Cardiac muscle cell (in vitro differentiated cells and primary cell): Measurements from ENCODE around the gene NUP133. TPM values are rescaled to one million over a fixed set of nuclear protein-coding genes. Genes with fewer than 3 reads are reported as not detected.
"Not testable (repeated sequence)": the region's sequence is repeated elsewhere in the genome, so short reads cannot be mapped to it uniquely, and the experiment has no call there.

Experiments
- DNase-seq, 2 donors: peaks; one replicate each; pipeline versions ENCODE4 v3.0.0 to v3.0.0-alpha.2; 2010 to 2017; ENCODE audit warnings: low read depth in 1 of 2, low spot score in 1 of 2
- H3K27ac ChIP-seq: fragments of 200-600 bp; sonication (generic); 2 replicates; pipeline ENCODE4 v1.5.1; 2016
- H3K27me3 ChIP-seq: fragments of 200-600 bp; sonication (generic); 2 replicates; pipeline ENCODE4 v1.6.0; 2016; ENCODE audit warnings: control low read depth
- H3K36me3 ChIP-seq: fragments of 200-600 bp; sonication (generic); 2 replicates; pipeline ENCODE4 v1.5.1; 2016; ENCODE audit warnings: control low read depth
- H3K4me1 ChIP-seq: fragments of 200-600 bp; sonication (generic); 2 replicates; pipeline ENCODE4 v1.8.1; 2017; ENCODE audit warnings: low read depth, mild to moderate bottlenecking, mixed run types
- H3K4me3 ChIP-seq: fragments of 200-600 bp; sonication (generic); 2 replicates; pipeline ENCODE4 v1.5.1; 2016; ENCODE audit warnings: mild to moderate bottlenecking
- H3K9me3 ChIP-seq: fragments of 200-600 bp; sonication (generic); 2 replicates; pipeline ENCODE4 v1.5.1; 2017; ENCODE audit warnings: low read depth, mild to moderate bottlenecking, control low read depth
- polyA plus RNA-seq: library from polyadenylated mRNA; unstranded; fragments of >200 nt; fragmentation: Nextera tagmentation; extraction: Ambion mirVana; gene quantifications from 2 replicates; pipeline ENCODE4 v1.2.1, GENCODE V29; 2016
- total RNA-seq: library from RNA; depleted of rRNA; stranded (reverse); fragments of >200 nt; gene quantifications from 2 replicates; pipeline ENCODE4 v1.2.3, GENCODE V29; 2016
- TF ChIP-seq, protein P1 (sequence below): IDR thresholded peaks from 2 replicates; pipeline ENCODE4 v1.5.1; 2012; ENCODE audit warnings: low read depth, mild to moderate bottlenecking, low read length

Gene NUP133
- total and polyA plus RNA-seq, 2 experiments from 2014 or later = 33.6 to 60.2 TPM

DNA sequence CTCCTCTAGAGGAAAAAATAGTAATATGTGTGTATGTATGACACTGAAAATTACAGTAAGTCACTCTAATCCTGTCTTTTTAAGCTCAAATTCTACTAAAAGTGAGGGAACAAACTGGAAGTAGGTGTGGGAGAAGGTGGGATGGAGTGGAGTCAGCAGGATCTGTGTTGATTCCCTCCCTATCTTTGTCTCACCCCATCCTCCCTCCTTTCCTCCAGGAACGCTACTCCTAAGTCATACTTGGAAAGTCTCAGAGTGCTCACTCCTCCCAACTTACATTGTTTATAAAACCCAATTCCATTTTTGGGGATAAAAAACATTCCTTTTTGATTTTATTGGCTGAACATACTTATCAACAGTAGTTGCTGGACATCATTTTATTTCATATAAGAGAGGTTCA, 14.9 kb upstream of the NUP133 start:
- TF ChIP-seq, protein P1, sequence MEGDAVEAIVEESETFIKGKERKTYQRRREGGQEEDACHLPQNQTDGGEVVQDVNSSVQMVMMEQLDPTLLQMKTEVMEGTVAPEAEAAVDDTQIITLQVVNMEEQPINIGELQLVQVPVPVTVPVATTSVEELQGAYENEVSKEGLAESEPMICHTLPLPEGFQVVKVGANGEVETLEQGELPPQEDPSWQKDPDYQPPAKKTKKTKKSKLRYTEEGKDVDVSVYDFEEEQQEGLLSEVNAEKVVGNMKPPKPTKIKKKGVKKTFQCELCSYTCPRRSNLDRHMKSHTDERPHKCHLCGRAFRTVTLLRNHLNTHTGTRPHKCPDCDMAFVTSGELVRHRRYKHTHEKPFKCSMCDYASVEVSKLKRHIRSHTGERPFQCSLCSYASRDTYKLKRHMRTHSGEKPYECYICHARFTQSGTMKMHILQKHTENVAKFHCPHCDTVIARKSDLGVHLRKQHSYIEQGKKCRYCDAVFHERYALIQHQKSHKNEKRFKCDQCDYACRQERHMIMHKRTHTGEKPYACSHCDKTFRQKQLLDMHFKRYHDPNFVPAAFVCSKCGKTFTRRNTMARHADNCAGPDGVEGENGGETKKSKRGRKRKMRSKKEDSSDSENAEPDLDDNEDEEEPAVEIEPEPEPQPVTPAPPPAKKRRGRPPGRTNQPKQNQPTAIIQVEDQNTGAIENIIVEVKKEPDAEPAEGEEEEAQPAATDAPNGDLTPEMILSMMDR = no peak
- no peaks in the 10 kb centered on the region for H3K4me1 ChIP-seq
- H3K36me3 ChIP-seq = peaks cover 30% of the 10 kb centered on the region
- H3K9me3 ChIP-seq = no peaks in the 10 kb centered on the region
- DNase-seq = no peak
- H3K4me3 ChIP-seq = no peak overlapping the region
- no peaks in the 10 kb centered on the region for H3K27me3 ChIP-seq
- H3K27ac ChIP-seq = no peak overlapping the region

DNA sequence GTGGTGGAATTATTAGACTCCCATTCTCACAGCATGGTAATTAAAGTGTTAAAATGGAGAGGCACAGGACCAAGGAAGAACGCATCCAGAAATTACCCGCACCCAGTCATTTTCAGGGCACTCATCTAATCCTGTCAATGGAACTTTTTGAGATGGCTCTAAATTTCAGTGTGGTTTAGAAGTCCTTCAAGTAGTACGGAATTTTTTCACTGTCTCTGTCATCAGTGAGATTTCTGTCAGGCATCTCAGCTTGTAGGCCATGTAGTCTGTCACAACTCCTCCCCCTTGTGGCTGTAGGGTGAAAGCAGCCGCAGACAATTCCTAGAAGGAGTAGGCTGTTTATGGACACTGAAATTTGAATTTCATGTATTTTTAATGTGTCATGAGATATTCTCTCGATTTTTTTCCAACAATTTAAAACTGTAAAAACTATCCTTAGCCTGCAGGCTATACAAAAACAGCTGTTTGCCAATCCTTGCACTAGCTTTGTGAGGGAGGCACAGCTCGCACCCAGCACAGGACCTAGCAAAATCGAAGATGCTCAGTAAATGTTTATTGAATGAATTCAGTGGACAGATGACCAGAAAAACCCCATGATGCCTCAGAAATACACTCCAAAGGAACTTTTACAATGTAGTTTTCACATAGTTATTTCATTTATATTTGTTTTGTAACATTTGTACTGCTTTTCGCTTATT, 6.6 kb upstream of the NUP133 start:
- H3K27ac ChIP-seq = no peak overlapping the region
- no peaks in the 10 kb centered on the region for H3K27me3 ChIP-seq
- H3K4me3 ChIP-seq = no peak overlapping the region
- DNase-seq = peak; percentile 76 to 78
- H3K9me3 ChIP-seq = no peaks in the 10 kb centered on the region
- TF ChIP-seq, protein P1 = peak; percentile 91
- no peaks in the 10 kb centered on the region for H3K4me1 ChIP-seq
- peaks cover 5% of the 10 kb centered on the region for H3K36me3 ChIP-seq

DNA sequence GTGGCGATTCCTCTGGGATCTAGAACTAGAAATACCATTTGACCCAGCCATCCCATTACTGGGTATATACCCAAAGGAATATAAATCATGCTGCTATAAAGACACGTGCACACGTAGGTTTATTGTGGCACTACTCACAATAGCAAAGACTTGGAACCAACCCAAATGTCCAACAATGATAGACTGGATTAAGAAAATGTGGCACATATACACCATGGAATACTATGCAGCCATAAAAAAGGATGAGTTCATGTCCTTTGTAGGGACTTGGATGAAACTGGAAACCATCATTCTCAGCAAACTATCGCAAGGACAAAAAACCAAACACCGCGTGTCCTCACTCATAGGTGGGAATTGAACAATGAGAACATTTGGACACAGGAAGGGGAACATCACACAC, 3.5 kb upstream of the NUP133 start:
- not testable (repeated sequence) for H3K27ac ChIP-seq, DNase-seq, H3K36me3 ChIP-seq, H3K27me3 ChIP-seq, H3K9me3 ChIP-seq, H3K4me1 ChIP-seq, H3K4me3 ChIP-seq

DNA sequence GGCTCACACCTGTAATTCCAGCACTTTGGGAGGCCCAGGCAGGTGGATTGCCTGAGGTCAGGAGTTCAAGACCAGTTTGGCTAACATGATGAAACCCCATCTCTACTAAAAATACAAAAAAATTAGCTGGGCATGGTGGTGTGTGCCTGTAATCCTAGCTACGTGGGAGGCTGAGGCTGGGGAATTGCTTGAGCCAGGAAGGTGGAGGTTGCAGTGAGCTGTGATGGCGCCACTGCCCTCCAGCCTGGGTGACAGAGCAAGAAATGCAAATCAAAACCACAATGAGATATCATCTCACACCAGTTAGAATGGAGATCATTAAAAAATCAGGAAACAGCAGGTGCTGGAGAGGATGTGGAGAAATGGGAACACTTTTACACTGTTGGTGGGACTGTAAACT, 3.1 kb upstream of the NUP133 start:
- not testable (repeated sequence) for H3K36me3 ChIP-seq, DNase-seq, H3K27me3 ChIP-seq, H3K4me3 ChIP-seq, H3K4me1 ChIP-seq, H3K9me3 ChIP-seq, H3K27ac ChIP-seq

DNA sequence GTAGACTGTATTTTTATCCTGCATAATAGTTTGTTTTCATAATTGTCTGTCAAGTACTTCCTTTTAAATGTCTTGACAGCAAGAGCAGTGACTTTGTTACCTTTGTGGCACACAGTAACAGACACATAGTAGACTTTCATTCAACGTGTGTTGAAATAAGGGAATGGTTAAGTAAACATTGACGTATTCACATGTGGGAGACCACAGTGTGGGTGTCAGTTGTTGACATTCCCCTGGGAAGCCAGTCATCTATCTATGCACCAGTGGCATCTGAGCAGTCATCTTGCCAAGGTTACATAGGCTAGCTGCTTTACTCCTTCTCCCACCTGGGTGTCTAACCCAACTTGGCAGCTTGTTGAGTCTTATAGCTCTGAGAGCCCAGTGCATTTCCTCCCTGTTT, 1.4 kb upstream of the NUP133 start:
- DNase-seq = peak in 1 of 2 donors; percentile 1
- no peaks in the 10 kb centered on the region for H3K27me3 ChIP-seq
- H3K4me1 ChIP-seq = peaks cover 7% of the 10 kb centered on the region
- no peaks in the 10 kb centered on the region for H3K9me3 ChIP-seq
- no peak overlapping the region for H3K27ac ChIP-seq
- TF ChIP-seq, protein P1 = no peak
- no peak overlapping the region for H3K4me3 ChIP-seq
- peaks cover 3% of the 10 kb centered on the region for H3K36me3 ChIP-seq

DNA sequence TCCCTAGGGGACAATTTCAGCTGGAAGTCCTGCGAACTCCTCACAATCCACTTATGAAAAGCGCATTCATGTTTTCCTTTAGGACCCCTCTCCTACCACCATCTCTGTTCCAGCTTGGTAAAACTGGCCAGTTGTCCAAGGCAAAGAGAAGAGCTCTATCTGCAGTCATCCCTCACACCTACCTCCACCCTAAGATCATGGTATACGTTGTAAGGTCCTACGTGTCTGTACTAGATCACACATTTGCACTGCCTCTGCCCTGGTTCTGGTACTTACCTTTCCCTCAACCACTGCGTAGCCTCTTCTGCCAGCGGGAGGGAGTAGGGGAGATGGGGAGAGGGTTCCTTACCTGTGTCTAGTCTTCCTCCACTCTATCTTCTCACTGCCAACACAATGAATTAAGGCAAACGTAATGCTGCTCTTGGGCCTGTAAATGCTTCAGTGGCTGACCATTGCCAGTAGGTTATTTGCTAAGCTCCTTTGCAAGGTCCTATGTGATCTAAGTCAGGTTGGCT, 739 bp upstream of the NUP133 start:
- DNase-seq = no peak
- H3K27ac ChIP-seq = peak overlapping the region; percentile 98
- peaks cover 6% of the 10 kb centered on the region for H3K36me3 ChIP-seq
- H3K4me3 ChIP-seq = peak overlapping the region; percentile 79
- peaks cover 7% of the 10 kb centered on the region for H3K4me1 ChIP-seq
- TF ChIP-seq, protein P1 = no peak
- no peaks in the 10 kb centered on the region for H3K9me3 ChIP-seq
- H3K27me3 ChIP-seq = no peaks in the 10 kb centered on the region
